Pancreas (tissue), 10 donors: Measurements from ENCODE around the gene SRRM2. TPM values are rescaled to one million over a fixed set of nuclear protein-coding genes. Genes with fewer than 3 reads are reported as not detected.

Experiments
- ATAC-seq, 4 donors: fragments of 200-7000 bp; cut with Tn5 transposase; one replicate each; pipeline versions ENCODE4 v1.8.0 to v1.9.1; 2020; ENCODE audit warnings: mild to moderate bottlenecking in 4 of 4, moderate library complexity in 4 of 4
- DNase-seq, 6 donors: peaks; one replicate each; pipeline ENCODE4 v3.0.0-alpha.2; 2020
- FAIRE-seq: peaks from 2 replicates; lab custom pipeline; 2012; peaks lifted over from hg19 to GRCh38; lab: Jason Lieb, UNC
- H3K27ac ChIP-seq, 4 donors: fragments of 200-600 bp; sonication (generic); 1 replicate in 3 of 4; 2 replicates in 1 of 4; pipeline versions ENCODE4 v1.5.0 to v1.8.0; 2020
- H3K27me3 ChIP-seq, 4 donors: fragments of 200-600 bp; one replicate each; pipeline ENCODE4 v1.8.0; 2021
- H3K36me3 ChIP-seq, 3 donors: fragments of 200-600 bp; sonication (generic) in 1 of 3; one replicate each; pipeline versions ENCODE4 v1.5.0 to v1.8.0; 2020 to 2021
- H3K4me1 ChIP-seq, 3 donors: fragments of 200-600 bp; one replicate each; pipeline ENCODE4 v1.8.0; 2021
- H3K4me3 ChIP-seq, 4 donors: fragments of 200-600 bp; sonication (generic) in 2 of 4; one replicate each; pipeline versions ENCODE4 v1.5.0 to v1.8.0; 2020 to 2021
- H3K9me3 ChIP-seq, 4 donors: fragments of 200-600 bp; one replicate each; pipeline ENCODE4 v1.8.0; 2021
- WGBS, 2 donors: extraction: QIAGEN DNeasy Blood & Tissue Kit; methylation state at CpG; one replicate each; pipeline ENCODE4 v1.1.7; 2013; 5-methylcytosine and 5-hydroxymethylcytosine counted together
- intact Hi-C, 3 donors: fragments of 100-400 bp; cut with DNase I; formaldehyde crosslinking; loops; one replicate each; pipeline versions ENCODE4 v1.11.1 to v1.14.2; 2022
- polyA plus RNA-seq, 2 donors: library from polyadenylated mRNA; stranded (reverse); fragments of 200-250 nt; gene quantifications; one replicate each; pipeline ENCODE4 v1.2.3, GENCODE V29; 2013
- total RNA-seq, 6 donors: library from RNA; stranded (reverse); fragmentation: NEBNext Ultra II Directional in 4 of 6; extraction: Animal tissue kit (Norgen Biotek cat#: 25700) in 4 of 6; gene quantifications; one replicate each; pipeline versions ENCODE4 v1.2.1 to v1.2.4, GENCODE V29; 2021 to 2023
- TF ChIP-seq, protein P1 (sequence below), 4 donors: fragments of 200-600 bp; sonication (generic) in 3 of 4; IDR thresholded peaks; one replicate each; pipeline versions ENCODE4 v1.5.0 to v1.8.0; 2021; ENCODE audit warnings: antibody characterized with exemption in 4 of 4
- donor health status: healthy with polysubstance abuse.
- donor health status: DM: no; HTN: no; CAD: no; lungs with moderate emphysema.
- donor health status: DM: no; HTN: no; CAD: no.
- donor health status: control.
- donor health status: control.
- donor health status: Bipolar disorder and iron deficiency.
- donor health status: DM: yes; HTN: yes; CAD: no.
- donor health status: DM: no; HTN: no; CAD: no.
- donor health status: DM: no; HTN: no; CAD: no.
- donor health status: DM: yes; HTN: yes; CAD: no.

The SRRM2 gene
- total and polyA plus RNA-seq, 8 donors = 244 to 1,932 (median 380) TPM

DNA sequence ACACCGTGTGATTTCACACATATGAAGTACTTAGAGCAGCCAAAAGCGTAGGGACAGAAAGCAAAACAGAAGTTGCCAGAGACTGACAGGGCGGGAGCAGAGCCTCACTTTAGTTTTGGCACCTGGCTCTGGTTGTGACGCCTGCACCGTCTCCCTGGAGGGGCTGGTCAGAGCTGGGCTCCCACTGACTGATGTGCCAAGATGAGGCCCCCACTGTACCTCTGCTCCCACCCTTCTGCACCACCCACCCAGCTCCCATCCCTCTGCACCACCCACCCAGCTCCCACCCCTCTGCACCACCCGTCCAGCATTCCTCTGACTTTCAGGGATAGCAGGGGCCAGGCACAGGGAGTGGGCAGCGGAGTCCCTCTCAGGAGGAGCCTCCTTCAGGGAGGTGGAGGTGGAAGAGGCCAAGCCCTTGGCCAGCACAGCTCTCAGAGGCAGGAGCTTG is 61.4 kb downstream of the SRRM2 start:
- WGBS, 2 donors = 64 to 78% methylated on average over 7 of the region's 7 CpGs
- H3K4me3 ChIP-seq = no peak overlapping the region
- DNase-seq (peak in 1 of 6 donors; percentile 43), ATAC-seq (no peak), FAIRE-seq (no peak)
- H3K27me3 ChIP-seq = no peaks in the 10 kb centered on the region
- no peaks in the 10 kb centered on the region for H3K4me1 ChIP-seq
- H3K36me3 ChIP-seq = no peaks in the 10 kb centered on the region
- H3K9me3 ChIP-seq = no peaks in the 10 kb centered on the region
- TF ChIP-seq, protein P1, sequence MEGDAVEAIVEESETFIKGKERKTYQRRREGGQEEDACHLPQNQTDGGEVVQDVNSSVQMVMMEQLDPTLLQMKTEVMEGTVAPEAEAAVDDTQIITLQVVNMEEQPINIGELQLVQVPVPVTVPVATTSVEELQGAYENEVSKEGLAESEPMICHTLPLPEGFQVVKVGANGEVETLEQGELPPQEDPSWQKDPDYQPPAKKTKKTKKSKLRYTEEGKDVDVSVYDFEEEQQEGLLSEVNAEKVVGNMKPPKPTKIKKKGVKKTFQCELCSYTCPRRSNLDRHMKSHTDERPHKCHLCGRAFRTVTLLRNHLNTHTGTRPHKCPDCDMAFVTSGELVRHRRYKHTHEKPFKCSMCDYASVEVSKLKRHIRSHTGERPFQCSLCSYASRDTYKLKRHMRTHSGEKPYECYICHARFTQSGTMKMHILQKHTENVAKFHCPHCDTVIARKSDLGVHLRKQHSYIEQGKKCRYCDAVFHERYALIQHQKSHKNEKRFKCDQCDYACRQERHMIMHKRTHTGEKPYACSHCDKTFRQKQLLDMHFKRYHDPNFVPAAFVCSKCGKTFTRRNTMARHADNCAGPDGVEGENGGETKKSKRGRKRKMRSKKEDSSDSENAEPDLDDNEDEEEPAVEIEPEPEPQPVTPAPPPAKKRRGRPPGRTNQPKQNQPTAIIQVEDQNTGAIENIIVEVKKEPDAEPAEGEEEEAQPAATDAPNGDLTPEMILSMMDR (IDR thresholded peaks at IDR 0.05) = no peak
- H3K27ac ChIP-seq = no peak overlapping the region
- intact Hi-C loops = no loop called here

DNA sequence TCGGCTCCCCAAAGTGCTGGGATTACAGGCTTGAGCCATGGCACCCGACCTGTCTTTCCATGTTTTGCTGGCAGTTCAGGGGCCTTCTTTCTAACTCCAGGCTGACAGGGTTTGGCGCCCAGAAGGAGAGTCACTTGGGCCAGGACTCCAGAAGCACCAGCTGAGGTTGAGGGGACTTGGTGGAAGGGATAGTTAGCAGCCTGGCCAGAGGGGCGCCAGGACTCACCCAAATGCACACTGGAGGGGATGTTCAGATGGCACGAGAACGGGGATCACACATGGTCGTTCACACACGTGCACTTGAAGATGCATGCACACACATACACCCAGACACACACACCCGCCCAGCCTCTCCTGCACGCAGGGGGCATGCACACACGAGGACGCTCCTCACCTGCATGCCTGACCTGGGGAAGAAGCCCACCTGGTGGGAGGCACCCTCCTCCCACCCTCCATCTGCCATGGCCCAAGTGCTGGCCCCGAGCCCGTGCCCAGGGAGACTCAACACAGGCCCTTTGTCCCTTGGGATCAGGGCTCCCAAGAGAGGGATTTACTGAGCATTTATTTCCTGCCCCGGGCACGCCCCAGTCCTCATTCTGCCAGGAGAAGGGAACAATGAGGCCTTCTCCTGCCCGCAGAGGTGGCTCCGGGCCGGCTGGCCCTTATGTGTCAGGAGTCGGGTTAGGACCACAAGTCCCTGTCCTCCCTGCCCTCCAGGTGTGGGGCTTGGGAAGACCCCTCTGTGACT is 62.3 kb downstream of the SRRM2 start:
- Histone ChIP-seq H3K9me3 (no peaks in the 10 kb centered on the region), H3K27ac (no peak overlapping the region), H3K27me3 (no peaks in the 10 kb centered on the region), H3K4me3 (no peak overlapping the region), H3K36me3 (no peaks in the 10 kb centered on the region), H3K4me1 (no peaks in the 10 kb centered on the region)
- WGBS, 2 donors = 68 to 85% methylated on average over 20 of the region's 20 CpGs
- TF ChIP-seq, protein P1 (IDR thresholded peaks at IDR 0.05) = no peak
- FAIRE-seq = no peak
- intact Hi-C loops = no loop called here
- no peak for ATAC-seq
- DNase-seq = peak in 1 of 6 donors; percentile 43

DNA sequence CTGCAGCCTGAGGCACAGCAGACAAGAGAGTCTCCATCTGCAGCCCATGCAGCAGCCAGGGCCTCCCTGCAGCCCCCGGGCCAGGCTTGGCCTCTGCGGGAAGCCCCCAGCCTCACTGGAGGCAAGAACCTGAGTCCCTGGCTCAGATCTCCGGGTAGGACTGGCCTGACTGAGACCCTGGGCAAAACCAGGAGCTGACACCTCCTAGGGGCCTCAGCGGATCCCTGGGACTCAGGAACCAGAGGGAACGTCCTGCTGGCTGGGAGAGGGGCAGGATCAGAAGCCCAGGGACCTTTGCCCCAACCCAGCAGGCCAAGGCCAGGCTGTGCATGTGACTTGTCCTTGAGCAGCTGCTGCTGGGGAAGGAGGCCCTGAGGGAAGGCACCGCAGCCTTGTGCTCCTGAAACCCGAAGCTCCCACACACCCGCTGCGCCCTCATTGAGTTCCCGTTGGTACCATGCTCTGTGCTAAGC is 62.9 kb downstream of the SRRM2 start:
- 60 to 63% methylated on average over 10 of the region's 10 CpGs for WGBS, 2 donors
- FAIRE-seq = no peak

DNA sequence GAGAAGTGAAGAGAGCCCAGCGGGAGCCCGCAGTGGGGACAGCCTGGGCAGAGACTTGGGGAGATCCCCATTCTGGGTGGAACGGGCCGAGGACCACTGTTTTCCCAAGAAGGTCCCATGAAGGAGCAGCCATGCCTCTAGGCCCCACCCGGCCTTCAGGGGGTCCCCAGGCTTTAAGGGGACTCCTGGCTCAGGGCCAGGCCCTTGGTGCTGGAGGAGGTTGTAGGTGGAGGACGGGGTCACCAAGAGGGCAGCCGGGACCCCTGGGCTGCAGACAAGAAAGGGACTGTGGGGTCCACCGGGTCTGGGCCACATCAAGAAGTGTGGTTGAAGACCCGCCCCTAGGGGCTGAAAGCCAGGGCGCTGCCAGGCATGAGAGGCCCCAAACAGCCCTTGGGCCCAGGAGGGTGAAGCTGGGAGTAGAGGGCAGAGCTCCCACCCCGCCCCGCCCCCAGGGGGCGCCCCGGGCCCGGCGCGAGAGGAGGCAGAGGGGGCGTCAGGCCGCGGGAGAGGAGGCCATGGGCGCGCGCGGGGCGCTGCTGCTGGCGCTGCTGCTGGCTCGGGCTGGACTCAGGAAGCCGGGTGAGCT is 64.4 kb downstream of the SRRM2 start, which contains the start of gene PRSS21:
PRSS21 (plus strand) TSS at position 487 of the 589 bp plus-strand sequence; CDS start at position 519, 32 bp downstream.
- ATAC-seq (peak; percentile 16 to 61 (median 44)), DNase-seq (peak in 1 of 6 donors; percentile 61), FAIRE-seq (no peak)
- Histone ChIP-seq H3K9me3 (no peaks in the 10 kb centered on the region), H3K27ac (no peak within 1 kb of the TSS), H3K27me3 (no peaks in the 10 kb centered on the region), H3K4me3 (no peak within 1 kb of the TSS), H3K36me3 (no peaks in the 10 kb centered on the region), H3K4me1 (no peaks in the 10 kb centered on the region)
- TF ChIP-seq, protein P1 (IDR thresholded peaks at IDR 0.05) = peak in 1 of 4 donors; percentile 11
- intact Hi-C loops = no loop called here
- 51 to 72% methylated on average over 14 to 28 of the region's 28 CpGs for WGBS, 2 donors

More for the DNA sequence above, 62.9 kb downstream of the SRRM2 start:
- no peak for ATAC-seq
- Histone ChIP-seq H3K4me3 (no peak overlapping the region), H3K4me1 (no peaks in the 10 kb centered on the region), H3K27ac (no peak overlapping the region), H3K36me3 (no peaks in the 10 kb centered on the region), H3K27me3 (no peaks in the 10 kb centered on the region), H3K9me3 (no peaks in the 10 kb centered on the region)
- TF ChIP-seq, protein P1 (IDR thresholded peaks at IDR 0.05) = no peak
- peak in 1 of 6 donors; percentile 43 for DNase-seq
- intact Hi-C loops = no loop called here
